Neural cell (in vitro differentiated cells): ENCODE measurements around the gene GSTO2. TPM values are rescaled to one million over a fixed set of nuclear protein-coding genes. Genes with fewer than 3 reads are reported as not detected.
A peak's percentile ranks its signal among the peaks of the same experiment; 100 is the strongest.

Experiments
- H2AFZ ChIP-seq: fragments of 200-600, 300-800 bp; sonication (generic), shearing (Covaris generic); 2 replicates; pipeline ENCODE4 v1.6.0; 2014; ENCODE audit warnings: low read depth, mild to moderate bottlenecking, antibody characterized with exemption, low read length, moderate library complexity
- H3F3A ChIP-seq: fragments of 200-600 bp; shearing (Covaris generic); 2 replicates; pipeline ENCODE4 v1.6.1; 2016; ENCODE audit warnings: mild to moderate bottlenecking, moderate library complexity, mixed read lengths, antibody characterized with exemption, low read length; ENCODE audit not compliant: insufficient read depth, poor library complexity, severe bottlenecking
- H3K27ac ChIP-seq: fragments of 200-600, 300-800 bp; sonication (generic), shearing (Covaris generic); 2 replicates; pipeline ENCODE4 v1.5.1; 2014; ENCODE audit warnings: mild to moderate bottlenecking, low read length, moderate library complexity
- H3K27me3 ChIP-seq: fragments of 300-800, 200-600 bp; sonication (generic), shearing (Covaris generic); 2 replicates; pipeline ENCODE4 v1.6.0; 2014; ENCODE audit warnings: mild to moderate bottlenecking, low read depth, low read length, moderate library complexity; ENCODE audit not compliant: insufficient read depth
- H3K36me3 ChIP-seq: fragments of 300-800, 200-600 bp; sonication (generic), shearing (Covaris generic); 2 replicates; pipeline ENCODE4 v1.5.1; 2014; ENCODE audit warnings: mild to moderate bottlenecking, antibody characterized with exemption, low read length, moderate library complexity; ENCODE audit not compliant: insufficient read depth
- H3K4me2 ChIP-seq: fragments of 300-800, 200-600 bp; sonication (generic), shearing (Covaris generic); 2 replicates; pipeline ENCODE4 v1.6.0; 2014; ENCODE audit warnings: mild to moderate bottlenecking, low read length
- H3K4me3 ChIP-seq: fragments of 300-800, 200-600 bp; sonication (generic), shearing (Covaris generic); 2 replicates; pipeline ENCODE4 v1.5.1; 2014; ENCODE audit warnings: mild to moderate bottlenecking, low read length, moderate library complexity
- H3K79me2 ChIP-seq: fragments of 200-600 bp; shearing (Covaris generic); replicated peaks from 2 replicates; pipeline ENCODE4 v1.6.0; 2014; ENCODE audit warnings: mild to moderate bottlenecking, low read length, moderate library complexity; ENCODE audit not compliant: insufficient read depth
- H3K9ac ChIP-seq: fragments of 300-800, 200-600 bp; sonication (generic), shearing (Covaris generic); 2 replicates; pipeline ENCODE4 v1.6.1; 2016; ENCODE audit warnings: mild to moderate bottlenecking, low read length, mixed read lengths
- H3K9me2 ChIP-seq: fragments of 200-600 bp; shearing (Covaris generic); 2 replicates; pipeline ENCODE4 v1.6.1; 2016; ENCODE audit warnings: mild to moderate bottlenecking, low read length, mixed read lengths; ENCODE audit not compliant: insufficient read depth
- H3K9me3 ChIP-seq: fragments of 200-600, 300-800 bp; sonication (generic), shearing (Covaris generic); 2 replicates; pipeline ENCODE4 v1.6.1; 2016; ENCODE audit warnings: mild to moderate bottlenecking, mixed run types, low read length, moderate library complexity, mixed read lengths
- H4K20me1 ChIP-seq: fragments of 200-600 bp; shearing (Covaris generic); 2 replicates; pipeline ENCODE4 v1.6.1; 2016; ENCODE audit warnings: mild to moderate bottlenecking, mixed run types; ENCODE audit not compliant: insufficient read depth
- EP300 ChIP-seq: fragments of 450-650 bp; conservative IDR thresholded peaks from 2 replicates; pipeline ENCODE4 v1.6.1; 2014; ENCODE audit warnings: antibody characterized with exemption, mild to moderate bottlenecking, moderate library complexity; ENCODE audit not compliant: poor library complexity, severe bottlenecking
- EZH2 ChIP-seq: fragments of 200-600, 300-800 bp; shearing (Covaris generic), sonication (generic); IDR thresholded peaks from 2 replicates; pipeline ENCODE4 v1.6.1; 2014; ENCODE audit warnings: antibody characterized with exemption, low read length, borderline replicate concordance, mild to moderate bottlenecking; ENCODE audit not compliant: insufficient read depth, poor library complexity, severe bottlenecking
- MXI1 ChIP-seq: fragments of 450-650 bp; conservative IDR thresholded peaks from 2 replicates; pipeline ENCODE4 v1.6.1; 2014; ENCODE audit warnings: antibody characterized with exemption, mild to moderate bottlenecking; ENCODE audit not compliant: poor library complexity, severe bottlenecking
- POLR2AphosphoS5 ChIP-seq: IDR thresholded peaks from 2 replicates; pipeline ENCODE4 v1.6.1; 2012
- RAD21 ChIP-seq: fragments of 450-650 bp; conservative IDR thresholded peaks from 2 replicates; pipeline ENCODE4 v1.6.1; 2014; ENCODE audit warnings: antibody characterized with exemption, mild to moderate bottlenecking, moderate library complexity
- SMC3 ChIP-seq: fragments of 450-650 bp; conservative IDR thresholded peaks from 2 replicates; pipeline ENCODE4 v1.6.1; 2014; ENCODE audit warnings: antibody characterized with exemption, mild to moderate bottlenecking, moderate library complexity; ENCODE audit not compliant: poor library complexity
- TAF1 ChIP-seq: IDR thresholded peaks from 2 replicates; pipeline ENCODE4 v1.6.1; 2012; ENCODE audit warnings: low read depth
- polyA plus RNA-seq: library from polyadenylated mRNA; depleted of rRNA; stranded (reverse); fragments of >200 nt; gene quantifications from 2 replicates; pipeline ENCODE4 v1.2.3, GENCODE V29; 2014
- TF ChIP-seq, protein P1 (sequence below): fragments of 450-650 bp; IDR thresholded peaks from 2 replicates; pipeline ENCODE4 v1.5.1; 2014; ENCODE audit warnings: antibody characterized with exemption, mild to moderate bottlenecking, moderate library complexity; ENCODE audit not compliant: poor library complexity, severe bottlenecking
- TF ChIP-seq, protein P2 (sequence below): IDR thresholded peaks from 2 replicates; pipeline ENCODE4 v1.6.1; 2012; ENCODE audit warnings: borderline replicate concordance

GSTO2 gene
- polyA plus RNA-seq, 1 donor from 2014 or later = 0.53 TPM

DNA sequence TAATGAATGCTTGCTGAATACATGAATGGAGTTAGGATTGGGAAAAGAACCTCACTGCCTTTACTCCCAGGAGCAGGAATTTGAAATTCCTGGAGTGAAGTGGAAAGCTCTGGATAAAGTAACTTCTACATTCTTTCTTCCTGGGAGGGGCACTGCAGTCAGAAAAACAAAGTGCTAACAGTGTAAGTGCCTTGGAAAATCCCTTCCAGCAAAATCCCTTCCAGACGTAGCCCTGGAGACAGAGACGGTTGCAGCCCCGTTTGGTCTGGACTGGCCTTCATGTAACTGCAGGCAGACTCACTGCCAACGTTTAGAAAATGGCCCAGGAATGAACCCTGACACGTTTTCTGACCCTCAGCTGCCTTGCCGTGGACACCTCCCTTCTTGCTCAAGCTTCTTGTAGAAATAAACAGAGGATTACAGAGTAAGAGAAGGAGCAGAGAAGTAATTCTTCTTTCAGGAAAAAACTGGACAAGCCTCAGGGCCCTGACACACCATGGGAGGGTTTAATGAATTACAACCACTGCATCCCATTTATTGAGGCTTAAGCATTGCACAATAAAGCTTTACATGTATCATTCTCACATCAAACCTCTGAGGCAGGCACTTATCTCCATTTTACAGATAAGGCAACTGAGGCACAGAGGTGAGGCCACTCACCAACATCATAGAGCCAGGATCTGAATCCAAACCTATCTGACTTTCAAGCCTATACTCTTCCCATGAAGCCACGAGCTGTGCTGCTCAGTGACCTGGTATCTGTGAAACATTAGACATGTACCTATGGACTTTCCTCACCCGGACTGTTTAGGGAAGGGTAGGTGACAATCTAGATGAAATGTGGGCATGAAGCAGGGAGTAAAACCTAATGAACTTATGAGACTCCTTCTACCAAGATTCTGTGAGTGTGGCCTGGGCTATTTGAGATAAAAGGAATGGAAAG, 61.5 kb downstream of the GSTO2 start:
- H3K27me3 ChIP-seq = peaks cover 9% of the 10 kb centered on the region
- no peak overlapping the region for H2AFZ ChIP-seq
- no peak overlapping the region for H3K4me2 ChIP-seq
- H3K4me3 ChIP-seq = no peak overlapping the region
- peak overlapping the region; percentile 5 for H3K27ac ChIP-seq
- no peaks in the 10 kb centered on the region for H3F3A ChIP-seq
- H3K9me3 ChIP-seq = no peaks in the 10 kb centered on the region
- no peaks in the 10 kb centered on the region for H4K20me1 ChIP-seq
- no peak overlapping the region for H3K9ac ChIP-seq
- TF ChIP-seq MXI1 (no peak), POLR2AphosphoS5 (no peak), RAD21 (no peak), EP300 (no peak), SMC3 (no peak), EZH2 (no peak), TAF1 (no peak)
- TF ChIP-seq, protein P1, sequence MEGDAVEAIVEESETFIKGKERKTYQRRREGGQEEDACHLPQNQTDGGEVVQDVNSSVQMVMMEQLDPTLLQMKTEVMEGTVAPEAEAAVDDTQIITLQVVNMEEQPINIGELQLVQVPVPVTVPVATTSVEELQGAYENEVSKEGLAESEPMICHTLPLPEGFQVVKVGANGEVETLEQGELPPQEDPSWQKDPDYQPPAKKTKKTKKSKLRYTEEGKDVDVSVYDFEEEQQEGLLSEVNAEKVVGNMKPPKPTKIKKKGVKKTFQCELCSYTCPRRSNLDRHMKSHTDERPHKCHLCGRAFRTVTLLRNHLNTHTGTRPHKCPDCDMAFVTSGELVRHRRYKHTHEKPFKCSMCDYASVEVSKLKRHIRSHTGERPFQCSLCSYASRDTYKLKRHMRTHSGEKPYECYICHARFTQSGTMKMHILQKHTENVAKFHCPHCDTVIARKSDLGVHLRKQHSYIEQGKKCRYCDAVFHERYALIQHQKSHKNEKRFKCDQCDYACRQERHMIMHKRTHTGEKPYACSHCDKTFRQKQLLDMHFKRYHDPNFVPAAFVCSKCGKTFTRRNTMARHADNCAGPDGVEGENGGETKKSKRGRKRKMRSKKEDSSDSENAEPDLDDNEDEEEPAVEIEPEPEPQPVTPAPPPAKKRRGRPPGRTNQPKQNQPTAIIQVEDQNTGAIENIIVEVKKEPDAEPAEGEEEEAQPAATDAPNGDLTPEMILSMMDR = no peak
- TF ChIP-seq, protein P2, sequence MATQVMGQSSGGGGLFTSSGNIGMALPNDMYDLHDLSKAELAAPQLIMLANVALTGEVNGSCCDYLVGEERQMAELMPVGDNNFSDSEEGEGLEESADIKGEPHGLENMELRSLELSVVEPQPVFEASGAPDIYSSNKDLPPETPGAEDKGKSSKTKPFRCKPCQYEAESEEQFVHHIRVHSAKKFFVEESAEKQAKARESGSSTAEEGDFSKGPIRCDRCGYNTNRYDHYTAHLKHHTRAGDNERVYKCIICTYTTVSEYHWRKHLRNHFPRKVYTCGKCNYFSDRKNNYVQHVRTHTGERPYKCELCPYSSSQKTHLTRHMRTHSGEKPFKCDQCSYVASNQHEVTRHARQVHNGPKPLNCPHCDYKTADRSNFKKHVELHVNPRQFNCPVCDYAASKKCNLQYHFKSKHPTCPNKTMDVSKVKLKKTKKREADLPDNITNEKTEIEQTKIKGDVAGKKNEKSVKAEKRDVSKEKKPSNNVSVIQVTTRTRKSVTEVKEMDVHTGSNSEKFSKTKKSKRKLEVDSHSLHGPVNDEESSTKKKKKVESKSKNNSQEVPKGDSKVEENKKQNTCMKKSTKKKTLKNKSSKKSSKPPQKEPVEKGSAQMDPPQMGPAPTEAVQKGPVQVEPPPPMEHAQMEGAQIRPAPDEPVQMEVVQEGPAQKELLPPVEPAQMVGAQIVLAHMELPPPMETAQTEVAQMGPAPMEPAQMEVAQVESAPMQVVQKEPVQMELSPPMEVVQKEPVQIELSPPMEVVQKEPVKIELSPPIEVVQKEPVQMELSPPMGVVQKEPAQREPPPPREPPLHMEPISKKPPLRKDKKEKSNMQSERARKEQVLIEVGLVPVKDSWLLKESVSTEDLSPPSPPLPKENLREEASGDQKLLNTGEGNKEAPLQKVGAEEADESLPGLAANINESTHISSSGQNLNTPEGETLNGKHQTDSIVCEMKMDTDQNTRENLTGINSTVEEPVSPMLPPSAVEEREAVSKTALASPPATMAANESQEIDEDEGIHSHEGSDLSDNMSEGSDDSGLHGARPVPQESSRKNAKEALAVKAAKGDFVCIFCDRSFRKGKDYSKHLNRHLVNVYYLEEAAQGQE = no peak
- H3K36me3 ChIP-seq = no peaks in the 10 kb centered on the region
- H3K9me2 ChIP-seq = no peaks in the 10 kb centered on the region
- peaks cover 19% of the 10 kb centered on the region for H3K79me2 ChIP-seq

DNA sequence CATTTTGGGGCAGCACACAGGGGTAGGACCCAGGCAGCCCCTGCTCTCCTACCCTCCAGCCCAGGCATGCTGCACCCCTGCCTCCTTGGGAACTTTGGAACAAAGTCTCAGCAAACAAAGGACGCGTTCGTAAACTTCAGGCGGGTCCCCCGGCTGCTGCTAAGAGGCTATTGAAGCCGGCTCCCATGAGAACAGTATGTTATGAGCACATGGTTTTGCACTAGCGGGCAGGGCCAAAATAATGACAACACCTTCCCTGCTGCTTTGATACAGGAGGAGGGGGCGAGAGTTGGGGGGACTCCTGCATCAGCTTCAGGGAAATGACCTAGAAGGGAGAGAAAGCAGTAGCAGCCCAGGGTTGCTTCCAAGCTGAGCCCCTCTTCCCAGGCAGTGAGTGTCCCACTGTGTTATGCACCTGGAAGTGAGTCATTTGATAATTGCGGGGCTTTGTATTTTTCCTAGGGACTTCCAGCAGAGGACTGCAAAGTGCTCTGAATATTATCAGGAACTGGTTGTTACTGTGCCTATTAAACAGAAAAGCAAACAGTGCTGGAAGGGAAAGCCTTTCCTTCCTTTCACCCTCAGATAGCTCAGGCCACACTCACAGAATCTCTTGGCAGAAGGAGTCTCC, 62.3 kb downstream of the GSTO2 start:
- H3K9ac ChIP-seq = peak overlapping the region; percentile 3
- TF ChIP-seq POLR2AphosphoS5 (peak; percentile 61), MXI1 (no peak), EP300 (no peak)
- TF ChIP-seq, protein P2 = peak; percentile 92
- TF ChIP-seq, protein P1 = no peak

More for the DNA sequence above, 62.3 kb downstream of the GSTO2 start:
- no peak overlapping the region for H3K4me3 ChIP-seq
- no peaks in the 10 kb centered on the region for H3K9me3 ChIP-seq
- no peaks in the 10 kb centered on the region for H3F3A ChIP-seq
- H3K4me2 ChIP-seq = no peak overlapping the region
- peak overlapping the region; percentile 12 for H3K27ac ChIP-seq
- H3K36me3 ChIP-seq = no peaks in the 10 kb centered on the region
- H3K27me3 ChIP-seq = peaks cover 16% of the 10 kb centered on the region
- H2AFZ ChIP-seq = no peak overlapping the region
- no peaks in the 10 kb centered on the region for H4K20me1 ChIP-seq
- peaks cover 19% of the 10 kb centered on the region for H3K79me2 ChIP-seq
- H3K9me2 ChIP-seq = no peaks in the 10 kb centered on the region
